B cell (primary cell): Measurements from ENCODE around the gene BMAL1.

Experiments used
- EZH2 ChIP-seq: IDR thresholded peaks from 2 replicates; pipeline ENCODE4 v1.6.1; 2012; ENCODE audit warnings: borderline replicate concordance, low read depth, mild to moderate bottlenecking, moderate library complexity, low read length; ENCODE audit not compliant: insufficient read depth, poor library complexity, severe bottlenecking
- TF ChIP-seq, protein P1 (sequence below): fragments of 200-600 bp; IDR thresholded peaks from one replicate; pipeline ENCODE4 v1.8.0; 2022; ENCODE audit warnings: antibody characterized with exemption, mild to moderate bottlenecking

DNA sequence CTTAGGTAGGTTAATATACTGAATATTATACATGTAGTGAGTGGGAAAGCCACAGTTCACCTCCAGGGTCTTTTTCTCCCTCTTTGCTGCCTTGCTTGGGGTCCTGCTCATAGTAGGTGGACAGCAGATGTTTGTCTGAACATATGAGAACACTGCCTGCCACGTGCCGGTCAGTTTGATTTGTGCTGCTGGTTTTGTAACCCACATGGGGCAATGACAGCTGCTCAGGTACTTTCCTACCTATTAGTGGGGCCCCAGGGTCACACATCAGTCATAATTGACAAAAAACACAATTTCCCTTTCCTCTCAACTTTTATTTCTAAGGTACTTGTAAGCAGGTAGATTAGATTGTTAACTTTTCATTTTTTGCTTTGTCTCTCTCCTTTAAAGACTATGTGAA lies 43.8 kb downstream of the BMAL1 start:
- TF ChIP-seq, protein P1, sequence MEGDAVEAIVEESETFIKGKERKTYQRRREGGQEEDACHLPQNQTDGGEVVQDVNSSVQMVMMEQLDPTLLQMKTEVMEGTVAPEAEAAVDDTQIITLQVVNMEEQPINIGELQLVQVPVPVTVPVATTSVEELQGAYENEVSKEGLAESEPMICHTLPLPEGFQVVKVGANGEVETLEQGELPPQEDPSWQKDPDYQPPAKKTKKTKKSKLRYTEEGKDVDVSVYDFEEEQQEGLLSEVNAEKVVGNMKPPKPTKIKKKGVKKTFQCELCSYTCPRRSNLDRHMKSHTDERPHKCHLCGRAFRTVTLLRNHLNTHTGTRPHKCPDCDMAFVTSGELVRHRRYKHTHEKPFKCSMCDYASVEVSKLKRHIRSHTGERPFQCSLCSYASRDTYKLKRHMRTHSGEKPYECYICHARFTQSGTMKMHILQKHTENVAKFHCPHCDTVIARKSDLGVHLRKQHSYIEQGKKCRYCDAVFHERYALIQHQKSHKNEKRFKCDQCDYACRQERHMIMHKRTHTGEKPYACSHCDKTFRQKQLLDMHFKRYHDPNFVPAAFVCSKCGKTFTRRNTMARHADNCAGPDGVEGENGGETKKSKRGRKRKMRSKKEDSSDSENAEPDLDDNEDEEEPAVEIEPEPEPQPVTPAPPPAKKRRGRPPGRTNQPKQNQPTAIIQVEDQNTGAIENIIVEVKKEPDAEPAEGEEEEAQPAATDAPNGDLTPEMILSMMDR: no peak
- no peak for TF ChIP-seq EZH2
